ENCODE measurements around the gene SUPT5H. TPM values are rescaled to one million over a fixed set of nuclear protein-coding genes. Genes with fewer than 3 reads are reported as not detected.

SUPT5H gene
- total and polyA plus RNA-seq, 2 of the 8 experiments (the other 6 are each of a cell fraction or from before 2014, with no cell fraction given) = 77.8 to 111 TPM

DNA sequence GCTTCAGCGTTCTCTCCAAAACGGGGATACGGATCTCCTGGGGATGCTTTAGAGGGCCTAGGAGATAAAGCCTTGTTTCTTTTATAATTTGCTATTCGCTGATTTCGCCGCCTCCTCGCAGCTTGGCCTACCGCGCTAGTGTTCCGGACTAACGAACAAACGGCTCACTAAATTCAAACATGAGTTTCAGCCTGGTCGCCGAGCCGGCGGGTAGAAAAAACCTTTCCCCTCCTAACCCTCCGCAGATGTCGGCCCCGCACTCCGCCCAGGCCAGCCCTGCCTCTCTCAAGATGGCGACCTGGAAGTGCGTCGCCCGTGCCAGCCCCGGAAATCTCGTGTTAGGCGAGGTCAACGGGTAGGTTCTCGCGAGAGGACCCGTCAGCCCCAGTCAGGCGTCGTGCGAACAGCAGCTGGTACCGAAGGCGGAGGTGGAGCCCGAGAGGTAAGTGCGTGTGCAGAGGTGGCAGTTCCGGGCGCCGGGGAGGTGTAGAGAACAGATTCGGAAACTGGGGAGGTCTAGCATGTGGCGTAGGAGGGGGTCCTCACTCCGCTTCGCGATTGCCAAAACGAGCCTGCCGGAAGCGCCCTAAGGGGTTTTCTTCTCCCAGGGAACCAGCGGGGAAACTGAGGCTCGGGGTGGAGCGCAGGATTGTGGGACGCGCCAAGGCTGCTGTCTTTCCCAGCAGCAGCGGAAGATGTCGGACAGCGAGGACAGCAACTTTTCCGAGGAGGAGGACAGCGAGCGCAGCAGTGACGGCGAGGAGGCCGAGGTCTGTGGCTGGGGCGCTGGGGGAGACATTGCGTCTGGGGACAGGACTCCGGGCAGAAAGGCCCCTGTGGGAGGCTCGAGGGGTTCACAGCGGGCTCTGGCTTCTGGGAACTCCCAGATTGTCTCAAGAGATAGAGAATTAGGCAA, at the start of gene SUPT5H (continued):
- TF ChIP-seq SP2 (IDR thresholded peaks at IDR 0.05; ENCODE audit: low read length) (no peak), JUND (IDR thresholded peaks at IDR 0.05; ENCODE audit: low read length) (no peak), EZH2 (IDR thresholded peaks at IDR 0.05; ENCODE audit: low read depth, low read length, severe bottlenecking) (no peak), POLR2AphosphoS5 (IDR thresholded peaks at IDR 0.05; ENCODE audit: low read depth, low read length) (peak; percentile 92), KDM5A (IDR thresholded peaks at IDR 0.05; ENCODE audit: low read length) (no peak), CBX5 (IDR thresholded peaks at IDR 0.05; ENCODE audit: low read depth, low read length) (no peak), YY1 (IDR thresholded peaks at IDR 0.05; ENCODE audit: low read depth, low read length) (peak; percentile 99), JUN (IDR thresholded peaks at IDR 0.05; ENCODE audit: low read depth, low read length) (no peak), KDM1A (IDR thresholded peaks at IDR 0.05; ENCODE audit: borderline replicate concordance, low read length) (no peak), RNF2 (IDR thresholded peaks at IDR 0.05; ENCODE audit: borderline replicate concordance, low read depth, low read length, missing control alignments, poor library complexity, severe bottlenecking) (no peak), EP300 (IDR thresholded peaks at IDR 0.05; ENCODE audit: borderline replicate concordance in 1 of 2, low read depth in 2 of 2, low read length in 2 of 2) (no peak), MAFK (IDR thresholded peaks at IDR 0.05; ENCODE audit: low read depth, low read length) (no peak), NRF1 (IDR thresholded peaks at IDR 0.05; ENCODE audit: low read depth, low read length) (no peak), POU5F1 (IDR thresholded peaks at IDR 0.05; ENCODE audit: low read depth, low read length) (no peak), BCL11A (IDR thresholded peaks at IDR 0.05; ENCODE audit: low read depth in 2 of 2, low read length in 2 of 2) (no peak), SAP30 (IDR thresholded peaks at IDR 0.05; ENCODE audit: insufficient read depth, insufficient replicate concordance, low read length) (peak; percentile 78), SRF (IDR thresholded peaks at IDR 0.05; ENCODE audit: low read depth, low read length) (no peak), CHD1 (IDR thresholded peaks at IDR 0.05; ENCODE audit: low read depth, low read length) (0 out of 2 replicates have a peak, but pooled peaks have one; percentile 49), SP4 (IDR thresholded peaks at IDR 0.05; ENCODE audit: low read length) (no peak), RFX5 (IDR thresholded peaks at IDR 0.05; ENCODE audit: borderline replicate concordance, low read depth, low read length) (no peak)
- TF ChIP-seq, protein P1, sequence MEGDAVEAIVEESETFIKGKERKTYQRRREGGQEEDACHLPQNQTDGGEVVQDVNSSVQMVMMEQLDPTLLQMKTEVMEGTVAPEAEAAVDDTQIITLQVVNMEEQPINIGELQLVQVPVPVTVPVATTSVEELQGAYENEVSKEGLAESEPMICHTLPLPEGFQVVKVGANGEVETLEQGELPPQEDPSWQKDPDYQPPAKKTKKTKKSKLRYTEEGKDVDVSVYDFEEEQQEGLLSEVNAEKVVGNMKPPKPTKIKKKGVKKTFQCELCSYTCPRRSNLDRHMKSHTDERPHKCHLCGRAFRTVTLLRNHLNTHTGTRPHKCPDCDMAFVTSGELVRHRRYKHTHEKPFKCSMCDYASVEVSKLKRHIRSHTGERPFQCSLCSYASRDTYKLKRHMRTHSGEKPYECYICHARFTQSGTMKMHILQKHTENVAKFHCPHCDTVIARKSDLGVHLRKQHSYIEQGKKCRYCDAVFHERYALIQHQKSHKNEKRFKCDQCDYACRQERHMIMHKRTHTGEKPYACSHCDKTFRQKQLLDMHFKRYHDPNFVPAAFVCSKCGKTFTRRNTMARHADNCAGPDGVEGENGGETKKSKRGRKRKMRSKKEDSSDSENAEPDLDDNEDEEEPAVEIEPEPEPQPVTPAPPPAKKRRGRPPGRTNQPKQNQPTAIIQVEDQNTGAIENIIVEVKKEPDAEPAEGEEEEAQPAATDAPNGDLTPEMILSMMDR (IDR thresholded peaks at IDR 0.05; ENCODE audit: control extremely low read depth in 1 of 3, insufficient read depth in 1 of 3, low read depth in 1 of 3, low read length in 3 of 3) = no peak

Measured in H1 (cell line).